ENCODE results near the gene SLC6A3.

SLC6A3 gene

GRCh38 chr5:1445313-1445688 lies at the start of gene SLC6A3:
SLC6A3 (minus strand) TSS chr5:1445440; CDS start chr5:1443197, 2,243 bp downstream.
- H3K9me3 Mint-ChIP-seq: no peaks in the 10 kb centered on the region
- H3K4me1 Mint-ChIP-seq (ENCODE audit: low read depth): no peaks in the 10 kb centered on the region
- no peak within 1 kb of the TSS for H3K27ac Mint-ChIP-seq
- peaks cover 53% of the 10 kb centered on the region for H3K27me3 Mint-ChIP-seq (ENCODE audit: low read depth)
- H3K4me3 Mint-ChIP-seq: no peak within 1 kb of the TSS
- no peaks in the 10 kb centered on the region for H3K36me3 Mint-ChIP-seq (ENCODE audit: low read depth)

GRCh38 chr5:1493941-1494340 lies 48.7 kb upstream of the SLC6A3 start:
- H3K4me1 Mint-ChIP-seq (ENCODE audit: low read depth): peaks cover 11% of the 10 kb centered on the region
- H3K27ac Mint-ChIP-seq: no peak overlapping the region
- H3K36me3 Mint-ChIP-seq (ENCODE audit: low read depth): peaks cover 13% of the 10 kb centered on the region
- no peaks in the 10 kb centered on the region for H3K9me3 Mint-ChIP-seq
- H3K27me3 Mint-ChIP-seq (ENCODE audit: low read depth): no peaks in the 10 kb centered on the region
- no peak overlapping the region for H3K4me3 Mint-ChIP-seq

DNA sequence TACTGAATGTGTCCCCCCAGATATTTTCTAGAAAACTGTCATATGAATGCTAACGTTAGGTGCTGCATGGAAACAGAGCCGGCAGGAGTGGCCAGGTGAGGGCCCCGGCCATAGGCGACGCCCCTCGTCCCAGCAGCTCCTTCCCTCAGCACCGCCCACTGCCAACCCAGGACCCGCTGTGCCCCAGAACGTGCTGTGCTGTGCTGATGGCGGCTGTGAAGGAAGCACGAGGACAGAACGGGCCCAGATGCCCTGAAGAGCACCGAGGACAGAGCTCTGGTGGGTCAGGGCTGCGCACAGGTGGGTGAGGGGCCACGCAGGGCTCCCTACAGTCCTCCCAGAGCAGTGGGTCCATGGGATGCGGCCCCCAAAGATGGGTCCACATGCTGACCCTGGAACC lies 48.2 kb upstream of the SLC6A3 start:
- no peaks in the 10 kb centered on the region for H3K27me3 Mint-ChIP-seq (ENCODE audit: low read depth)
- peaks cover 12% of the 10 kb centered on the region for H3K4me1 Mint-ChIP-seq (ENCODE audit: low read depth)
- H3K36me3 Mint-ChIP-seq (ENCODE audit: low read depth): peaks cover 10% of the 10 kb centered on the region
- H3K4me3 Mint-ChIP-seq: no peak overlapping the region
- H3K27ac Mint-ChIP-seq: no peak overlapping the region
- no peaks in the 10 kb centered on the region for H3K9me3 Mint-ChIP-seq

DNA sequence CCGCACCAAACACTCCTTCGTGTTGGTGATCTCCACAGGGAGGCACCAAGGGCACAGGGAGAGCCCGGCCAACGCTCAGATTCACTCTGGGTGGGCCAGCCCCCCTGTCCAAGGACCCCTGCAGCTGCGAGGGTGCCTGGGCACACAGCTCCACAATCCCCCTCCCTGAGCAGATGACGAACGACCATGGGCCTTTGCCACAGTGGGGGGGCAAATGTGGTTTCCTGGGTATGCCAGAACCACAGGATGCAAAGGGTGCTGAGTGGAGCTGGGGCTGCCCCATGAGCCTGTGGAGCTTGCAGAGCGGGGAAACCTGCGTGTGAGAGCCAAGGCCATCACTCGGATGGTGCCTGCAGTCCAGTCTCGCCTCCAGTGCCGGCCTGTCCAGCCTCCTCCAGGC lies 47.5 kb upstream of the SLC6A3 start:
- Mint-ChIP-seq H3K9me3 (no peaks in the 10 kb centered on the region), H3K27me3 (ENCODE audit: low read depth) (no peaks in the 10 kb centered on the region), H3K36me3 (ENCODE audit: low read depth) (peaks cover 10% of the 10 kb centered on the region), H3K27ac (no peak overlapping the region), H3K4me1 (ENCODE audit: low read depth) (peaks cover 12% of the 10 kb centered on the region), H3K4me3 (no peak overlapping the region)

DNA sequence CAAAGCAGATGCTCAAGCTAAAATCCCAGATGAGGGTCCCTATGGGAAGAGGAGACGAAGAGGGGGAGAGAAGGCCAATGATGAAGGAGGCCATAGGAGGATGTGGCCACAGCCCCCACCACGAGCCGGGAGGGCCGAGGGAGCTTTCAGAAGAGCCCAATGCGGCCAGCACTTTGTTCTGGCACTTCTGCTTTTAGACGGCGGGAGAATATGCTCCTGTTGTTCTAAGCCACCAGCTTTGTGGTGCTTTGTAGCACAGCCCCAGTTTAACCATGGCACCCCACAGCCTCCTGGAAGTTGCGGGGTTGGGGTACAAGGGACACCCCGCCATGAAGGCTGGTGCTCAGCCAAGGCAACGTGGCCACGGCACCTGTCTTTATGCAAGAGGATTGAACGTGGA lies 45.1 kb upstream of the SLC6A3 start:
- no peak overlapping the region for H3K4me3 Mint-ChIP-seq
- peaks cover 8% of the 10 kb centered on the region for H3K4me1 Mint-ChIP-seq (ENCODE audit: low read depth)
- no peaks in the 10 kb centered on the region for H3K27me3 Mint-ChIP-seq (ENCODE audit: low read depth)
- no peak overlapping the region for H3K27ac Mint-ChIP-seq
- H3K36me3 Mint-ChIP-seq (ENCODE audit: low read depth): peaks cover 10% of the 10 kb centered on the region
- H3K9me3 Mint-ChIP-seq: no peaks in the 10 kb centered on the region

DNA sequence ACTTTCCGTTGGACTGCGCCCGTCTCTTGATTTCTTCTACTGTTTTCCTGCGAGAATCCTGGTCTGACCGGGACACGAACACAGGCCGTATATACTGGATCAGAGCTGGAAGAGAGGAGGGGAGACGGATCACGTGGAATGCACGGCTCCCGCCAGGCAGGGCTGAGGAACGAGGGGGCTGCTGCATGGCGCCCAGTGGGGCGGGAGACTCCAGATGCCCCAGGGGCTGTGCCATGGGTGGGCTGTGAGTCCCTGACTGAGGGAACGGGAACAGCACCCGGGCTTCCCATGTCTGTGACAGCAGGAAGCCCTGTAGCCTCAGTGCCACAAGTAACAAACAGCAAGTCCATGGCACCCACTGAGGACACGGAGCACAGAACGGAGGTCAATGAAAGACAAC lies 44.5 kb upstream of the SLC6A3 start:
- Mint-ChIP-seq H3K9me3 (no peaks in the 10 kb centered on the region), H3K36me3 (ENCODE audit: low read depth) (peaks cover 10% of the 10 kb centered on the region), H3K4me1 (ENCODE audit: low read depth) (peaks cover 5% of the 10 kb centered on the region), H3K27ac (no peak overlapping the region), H3K4me3 (no peak overlapping the region), H3K27me3 (ENCODE audit: low read depth) (no peaks in the 10 kb centered on the region)

- Mint-ChIP-seq H3K4me1 (ENCODE audit: low read depth) (peaks cover 5% of the 10 kb centered on the region), H3K4me3 (no peak overlapping the region), H3K27ac (no peak overlapping the region), H3K36me3 (ENCODE audit: low read depth) (peaks cover 10% of the 10 kb centered on the region), H3K27me3 (ENCODE audit: low read depth) (no peaks in the 10 kb centered on the region), H3K9me3 (no peaks in the 10 kb centered on the region)
Measured at GRCh38 chr5:1488882-1489680, 43.8 kb upstream of the SLC6A3 start.

- H3K27ac Mint-ChIP-seq: no peak overlapping the region
- H3K4me1 Mint-ChIP-seq (ENCODE audit: low read depth): peaks cover 4% of the 10 kb centered on the region
- H3K4me3 Mint-ChIP-seq: no peak overlapping the region
- H3K27me3 Mint-ChIP-seq (ENCODE audit: low read depth): no peaks in the 10 kb centered on the region
- H3K36me3 Mint-ChIP-seq (ENCODE audit: low read depth): peaks cover 9% of the 10 kb centered on the region
- H3K9me3 Mint-ChIP-seq: no peaks in the 10 kb centered on the region
Measured at GRCh38 chr5:1487079-1487764, 42.0 kb upstream of the SLC6A3 start.

DNA sequence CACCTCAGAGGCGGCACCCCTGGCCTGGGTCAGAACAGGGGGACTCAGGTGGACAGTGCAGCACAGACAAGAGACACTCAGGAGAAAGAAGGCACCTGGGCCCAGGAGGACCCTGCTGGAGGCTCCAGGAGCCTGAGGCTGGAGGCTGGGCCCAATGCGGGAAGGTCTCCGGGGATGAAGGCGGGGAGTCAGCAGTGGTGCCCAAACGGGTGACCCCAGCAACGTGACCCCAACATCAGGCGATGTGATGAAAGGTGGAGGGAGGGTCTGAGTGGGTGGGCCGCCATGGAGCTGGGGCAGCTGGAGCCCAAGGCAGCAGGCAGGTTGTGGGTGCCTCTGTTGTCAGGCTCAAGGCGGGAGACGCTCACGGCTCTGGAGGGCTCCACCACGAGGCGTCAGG lies 41.0 kb upstream of the SLC6A3 start:
- peaks cover 6% of the 10 kb centered on the region for H3K4me1 Mint-ChIP-seq (ENCODE audit: low read depth)
- H3K27me3 Mint-ChIP-seq (ENCODE audit: low read depth): no peaks in the 10 kb centered on the region
- H3K4me3 Mint-ChIP-seq: no peak overlapping the region
- H3K36me3 Mint-ChIP-seq (ENCODE audit: low read depth): peaks cover 9% of the 10 kb centered on the region
- no peak overlapping the region for H3K27ac Mint-ChIP-seq
- no peaks in the 10 kb centered on the region for H3K9me3 Mint-ChIP-seq

DNA sequence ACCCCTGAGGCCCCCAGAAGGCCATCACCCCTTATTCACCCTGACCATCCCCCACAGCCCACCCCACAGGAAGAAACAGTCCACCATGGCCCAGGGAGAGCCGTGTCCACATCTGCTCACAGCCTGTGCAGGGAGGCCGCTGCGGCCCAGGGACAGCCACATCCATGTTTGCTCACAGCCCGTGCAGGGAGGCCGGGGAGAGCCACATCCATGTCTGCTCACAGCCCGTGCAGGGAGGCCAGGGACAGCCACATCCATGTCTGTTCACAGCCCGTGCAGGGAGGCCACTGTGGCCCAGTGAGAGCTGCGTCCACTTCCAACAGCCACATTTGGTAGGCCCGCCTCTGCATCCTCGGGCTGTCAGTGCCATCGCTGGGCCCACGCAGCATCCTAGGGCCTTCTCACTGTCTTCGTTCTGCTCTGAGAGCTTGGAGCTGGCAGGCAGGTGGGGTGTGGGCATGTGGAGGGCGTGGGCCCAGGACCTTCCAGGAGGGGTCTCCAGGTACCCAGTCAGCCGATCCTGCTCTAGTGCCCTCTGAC lies 40.4 kb upstream of the SLC6A3 start:
- peaks cover 3% of the 10 kb centered on the region for H3K36me3 Mint-ChIP-seq (ENCODE audit: low read depth)
- no peak overlapping the region for H3K4me3 Mint-ChIP-seq
- H3K9me3 Mint-ChIP-seq: no peaks in the 10 kb centered on the region
- no peak overlapping the region for H3K27ac Mint-ChIP-seq
- peaks cover 6% of the 10 kb centered on the region for H3K4me1 Mint-ChIP-seq (ENCODE audit: low read depth)
- no peaks in the 10 kb centered on the region for H3K27me3 Mint-ChIP-seq (ENCODE audit: low read depth)

- Mint-ChIP-seq H3K4me1 (ENCODE audit: low read depth) (peaks cover 9% of the 10 kb centered on the region), H3K4me3 (no peak overlapping the region), H3K27ac (no peak overlapping the region), H3K36me3 (ENCODE audit: low read depth) (peaks cover 4% of the 10 kb centered on the region), H3K27me3 (ENCODE audit: low read depth) (no peaks in the 10 kb centered on the region), H3K9me3 (no peaks in the 10 kb centered on the region)
Measured at GRCh38 chr5:1484730-1485578, 39.7 kb upstream of the SLC6A3 start.

DNA sequence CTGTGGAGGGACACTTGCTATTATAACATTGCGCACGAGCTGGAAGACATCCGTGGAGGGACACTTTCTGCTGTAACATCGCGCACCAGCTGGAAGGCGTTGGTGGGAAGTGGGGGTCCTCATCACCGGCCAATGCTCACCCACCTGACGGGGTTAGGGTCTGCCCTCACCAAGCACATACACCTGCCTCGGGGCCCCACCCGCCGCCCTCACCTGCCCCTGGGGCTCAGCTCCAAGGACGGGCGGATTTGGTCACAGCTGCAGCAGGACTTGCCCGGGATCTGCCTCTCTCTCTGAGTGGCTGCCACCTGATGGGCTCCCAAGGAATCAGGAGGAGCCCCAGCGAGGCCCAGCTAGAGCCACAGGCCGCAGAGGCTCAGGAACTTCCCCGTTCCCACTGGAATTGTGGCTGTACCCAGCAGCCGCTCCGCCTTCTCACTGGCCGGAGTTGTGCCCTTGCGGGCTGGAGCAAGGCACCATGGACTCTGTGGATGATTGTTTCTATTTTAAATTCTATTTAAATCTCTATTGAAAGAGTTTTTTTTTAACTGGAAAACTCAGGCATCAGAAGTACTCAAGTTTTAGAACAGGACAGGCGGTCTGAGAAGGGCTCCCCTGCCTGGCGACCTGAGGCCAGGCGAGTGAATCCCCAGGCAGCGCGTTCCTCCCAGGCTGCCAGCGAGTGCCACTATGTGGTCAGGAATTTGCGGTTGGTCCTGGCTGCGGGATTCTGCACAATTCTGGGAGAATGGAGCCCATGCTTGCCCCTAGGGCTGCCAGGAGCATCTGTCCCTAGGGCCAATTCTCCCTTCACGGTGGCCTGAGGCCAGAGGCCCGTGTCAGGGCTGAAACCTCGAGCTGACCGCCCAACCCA lies 38.9 kb upstream of the SLC6A3 start:
- H3K4me1 Mint-ChIP-seq (ENCODE audit: low read depth): peaks cover 7% of the 10 kb centered on the region
- no peak overlapping the region for H3K4me3 Mint-ChIP-seq
- no peaks in the 10 kb centered on the region for H3K9me3 Mint-ChIP-seq
- H3K27ac Mint-ChIP-seq: no peak overlapping the region
- H3K27me3 Mint-ChIP-seq (ENCODE audit: low read depth): no peaks in the 10 kb centered on the region
- H3K36me3 Mint-ChIP-seq (ENCODE audit: low read depth): peaks cover 4% of the 10 kb centered on the region

DNA sequence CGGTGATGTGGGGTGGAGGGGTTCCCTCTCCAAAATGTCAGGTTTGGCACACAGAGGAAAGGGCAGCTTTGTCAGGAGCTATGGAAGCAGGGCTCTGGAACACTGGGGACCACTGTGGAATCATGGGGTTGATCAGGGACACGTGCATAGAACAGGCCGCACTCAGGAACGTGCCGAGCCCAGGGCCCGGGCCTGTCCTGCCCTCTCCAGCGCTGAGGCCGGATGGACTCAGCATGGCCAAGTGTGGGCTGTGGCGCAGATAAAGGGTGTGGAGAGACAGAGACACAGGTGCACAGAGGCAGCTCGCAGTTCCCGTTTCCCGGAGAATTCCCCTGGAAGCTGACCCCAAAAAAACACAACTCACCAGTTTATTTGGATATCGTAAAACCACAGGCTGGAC lies 37.8 kb upstream of the SLC6A3 start:
- no peak overlapping the region for H3K27ac Mint-ChIP-seq
- H3K27me3 Mint-ChIP-seq (ENCODE audit: low read depth): no peaks in the 10 kb centered on the region
- no peaks in the 10 kb centered on the region for H3K9me3 Mint-ChIP-seq
- no peak overlapping the region for H3K4me3 Mint-ChIP-seq
- H3K36me3 Mint-ChIP-seq (ENCODE audit: low read depth): peaks cover 4% of the 10 kb centered on the region
- peaks cover 5% of the 10 kb centered on the region for H3K4me1 Mint-ChIP-seq (ENCODE audit: low read depth)

DNA sequence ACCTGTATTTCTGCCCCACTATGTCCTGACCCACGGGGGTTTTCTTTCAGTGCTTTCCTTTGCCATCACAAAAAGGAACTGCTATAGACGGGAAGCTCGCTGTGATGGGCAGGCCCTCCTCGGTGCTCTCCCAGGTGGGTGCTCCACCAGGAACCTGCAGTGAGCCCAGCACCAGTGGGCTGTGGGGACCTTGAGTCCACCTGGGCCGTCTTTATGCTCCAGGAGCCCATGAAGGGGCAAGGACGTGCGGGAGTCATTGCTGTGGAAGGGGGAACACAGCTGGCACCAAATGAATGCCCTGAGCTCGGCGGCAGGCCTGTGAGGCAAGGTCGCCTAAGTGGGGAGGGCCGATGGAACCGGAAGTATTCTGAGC lies 36.7 kb upstream of the SLC6A3 start:
- no peaks in the 10 kb centered on the region for H3K27me3 Mint-ChIP-seq (ENCODE audit: low read depth)
- H3K4me1 Mint-ChIP-seq (ENCODE audit: low read depth): peaks cover 5% of the 10 kb centered on the region
- H3K9me3 Mint-ChIP-seq: no peaks in the 10 kb centered on the region
- H3K27ac Mint-ChIP-seq: no peak overlapping the region
- peaks cover 4% of the 10 kb centered on the region for H3K36me3 Mint-ChIP-seq (ENCODE audit: low read depth)
- no peak overlapping the region for H3K4me3 Mint-ChIP-seq

Data from T-helper 1 cell treated with Interleukin-12 subunit alpha and Interleukin-12 subunit beta and Interleukin-4 antibody, amounts not matched to agents 30 μg/mL and 1 μg/mL, for 36 hours (primary cell).